Gastrocnemius medialis (tissue), 4 donors: Measurements from ENCODE around the gene STAP1. TPM values are rescaled to one million over a fixed set of nuclear protein-coding genes. Genes with fewer than 3 reads are reported as not detected.

ENCODE experiments used
- ATAC-seq, 2 donors: fragments of 150-250 bp; one replicate each; pipeline ENCODE4 v1.9.1; 2016
- DNase-seq, 2 donors: peaks; one replicate each; pipeline ENCODE4 v3.0.0-alpha.2; 2019
- H3K27ac ChIP-seq, 4 donors: fragments of 200-600 bp; sonication (generic); 1 replicate in 1 of 4; 2 replicates in 3 of 4; pipeline ENCODE4 v1.5.1; 2016 to 2018; ENCODE audit warnings: mild to moderate bottlenecking in 2 of 4, moderate library complexity in 1 of 4
- H3K27me3 ChIP-seq, 3 donors: fragments of 200-600 bp; sonication (generic) in 2 of 3; 1 replicate in 1 of 3; 2 replicates in 2 of 3; pipeline versions ENCODE4 v1.5.1 to v1.6.0; 2016 to 2019; ENCODE audit warnings: mild to moderate bottlenecking in 1 of 3, moderate library complexity in 1 of 3
- H3K36me3 ChIP-seq, 2 donors: fragments of 200-600 bp; sonication (generic) in 1 of 2; one replicate each; pipeline ENCODE4 v1.5.1; 2017 to 2018
- H3K4me1 ChIP-seq, 2 donors: fragments of 200-600 bp; sonication (generic) in 1 of 2; one replicate each; pipeline ENCODE4 v1.5.1; 2016 to 2017; ENCODE audit warnings: mild to moderate bottlenecking in 2 of 2
- H3K4me3 ChIP-seq, 4 donors: fragments of 200-600 bp; sonication (generic) in 3 of 4; 1 replicate in 1 of 4; 2 replicates in 3 of 4; pipeline ENCODE4 v1.5.1; 2016 to 2019; ENCODE audit warnings: mild to moderate bottlenecking in 2 of 4
- H3K9me3 ChIP-seq, 3 donors: fragments of 200-600 bp; sonication (generic) in 2 of 3; 1 replicate in 1 of 3; 2 replicates in 2 of 3; pipeline ENCODE4 v1.5.1; 2016 to 2019
- POLR2A ChIP-seq, 2 donors: fragments of 450-650 bp; IDR thresholded peaks; one replicate each; pipeline ENCODE4 v1.6.1; 2017; ENCODE audit warnings: antibody characterized with exemption in 2 of 2, mild to moderate bottlenecking in 2 of 2, moderate library complexity in 2 of 2
- in situ Hi-C, 4 donors: fragments of 200-750 bp; cut with MboI; loops; one replicate each; pipeline versions ENCODE4 v1.15.0 to v1.8.0; 2017; ENCODE audit warnings: low sequenced_read_pairs in 4 of 4
- intact Hi-C: fragments of 100-400 bp; cut with DNase I; formaldehyde crosslinking; loops from one replicate; pipeline ENCODE4 v1.15.1; 2023; ENCODE audit warnings: low total_unique reads
- total RNA-seq, 4 donors: library from RNA; depleted of rRNA; stranded (reverse); fragments of >200 nt; gene quantifications; one replicate each; pipeline versions ENCODE4 v1.1.0 to v1.2.3, GENCODE V29; 2016
- TF ChIP-seq, protein P1 (sequence below), 5 experiments: fragments of 450-650 bp in 3 of 5; fragments of 200-600 bp in 2 of 5; sonication (generic) in 2 of 5; IDR thresholded peaks in 4 of 5; conservative IDR thresholded peaks in 1 of 5; 1 replicate in 4 of 5; 2 replicates in 1 of 5; pipeline ENCODE4 v1.5.1; 2016 to 2019; ENCODE audit warnings: antibody characterized with exemption in 5 of 5, mild to moderate bottlenecking in 3 of 5, moderate library complexity in 3 of 5

STAP1 gene
- total RNA-seq, 4 donors from 2014 or later = not detected

DNA sequence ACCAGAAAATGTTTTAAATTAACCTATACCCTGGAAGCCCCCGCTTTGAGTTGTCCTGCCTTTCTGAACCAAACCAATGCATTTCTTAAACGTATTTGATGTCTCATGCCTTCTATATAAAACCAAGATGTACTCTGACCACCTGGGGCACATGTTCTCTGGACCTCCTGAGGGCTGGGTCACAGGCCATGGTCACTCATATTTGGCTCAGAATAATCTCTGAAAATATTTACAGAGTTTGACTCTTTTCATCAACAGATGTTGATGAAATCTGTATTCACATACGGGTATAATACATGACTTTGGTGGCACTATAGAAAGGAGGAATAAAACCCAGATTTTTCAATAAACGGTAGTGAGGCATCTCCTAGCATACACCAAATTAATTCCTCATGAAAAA lies 55.7 kb downstream of the STAP1 start:
- intact Hi-C loops = no loop called here
- peaks cover 0 to 20% of the 10 kb centered on the region in 2 donors for H3K36me3 ChIP-seq
- TF ChIP-seq POLR2A (IDR thresholded peaks at IDR 0.05) = no peak
- TF ChIP-seq, protein P1, sequence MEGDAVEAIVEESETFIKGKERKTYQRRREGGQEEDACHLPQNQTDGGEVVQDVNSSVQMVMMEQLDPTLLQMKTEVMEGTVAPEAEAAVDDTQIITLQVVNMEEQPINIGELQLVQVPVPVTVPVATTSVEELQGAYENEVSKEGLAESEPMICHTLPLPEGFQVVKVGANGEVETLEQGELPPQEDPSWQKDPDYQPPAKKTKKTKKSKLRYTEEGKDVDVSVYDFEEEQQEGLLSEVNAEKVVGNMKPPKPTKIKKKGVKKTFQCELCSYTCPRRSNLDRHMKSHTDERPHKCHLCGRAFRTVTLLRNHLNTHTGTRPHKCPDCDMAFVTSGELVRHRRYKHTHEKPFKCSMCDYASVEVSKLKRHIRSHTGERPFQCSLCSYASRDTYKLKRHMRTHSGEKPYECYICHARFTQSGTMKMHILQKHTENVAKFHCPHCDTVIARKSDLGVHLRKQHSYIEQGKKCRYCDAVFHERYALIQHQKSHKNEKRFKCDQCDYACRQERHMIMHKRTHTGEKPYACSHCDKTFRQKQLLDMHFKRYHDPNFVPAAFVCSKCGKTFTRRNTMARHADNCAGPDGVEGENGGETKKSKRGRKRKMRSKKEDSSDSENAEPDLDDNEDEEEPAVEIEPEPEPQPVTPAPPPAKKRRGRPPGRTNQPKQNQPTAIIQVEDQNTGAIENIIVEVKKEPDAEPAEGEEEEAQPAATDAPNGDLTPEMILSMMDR (IDR thresholded peaks at IDR 0.05 in 4 of 5, conservative IDR thresholded peaks at IDR 0.05 in 1 of 5) = no peak

DNA sequence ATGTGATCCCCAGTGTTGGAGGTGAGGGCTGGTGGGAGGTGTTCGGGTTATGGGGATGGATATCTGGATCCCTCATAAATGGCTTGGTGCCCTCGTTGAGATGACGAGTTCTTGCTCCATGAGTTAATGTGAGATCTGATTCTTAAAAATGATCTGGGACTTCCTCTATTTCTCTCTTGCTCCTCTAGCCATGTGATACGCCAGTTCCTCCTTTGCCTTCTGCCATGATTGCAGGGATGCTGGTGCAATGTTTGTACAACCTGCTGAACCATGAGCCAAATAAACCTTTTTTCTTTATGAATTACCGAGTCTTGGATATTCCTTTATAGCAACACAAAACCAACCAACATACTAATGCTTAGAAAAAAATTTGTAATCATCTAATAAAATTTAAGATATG lies 56.6 kb downstream of the STAP1 start:
- Histone ChIP-seq H3K36me3 (peaks cover 0 to 29% of the 10 kb centered on the region in 2 donors), H3K4me3 (no peak overlapping the region), H3K4me1 (no peaks in the 10 kb centered on the region), H3K27me3 (no peaks in the 10 kb centered on the region), H3K27ac (no peak overlapping the region), H3K9me3 (no peaks in the 10 kb centered on the region)
- ATAC-seq (no peak), DNase-seq (no peak)
- no peak for TF ChIP-seq POLR2A (IDR thresholded peaks at IDR 0.05)
- TF ChIP-seq, protein P1 (IDR thresholded peaks at IDR 0.05 in 4 of 5, conservative IDR thresholded peaks at IDR 0.05 in 1 of 5) = no peak
- in situ Hi-C loops = no loop called here
- intact Hi-C loops = no loop called here

More for the DNA sequence above, 55.7 kb downstream of the STAP1 start:
- Histone ChIP-seq H3K4me3 (no peak overlapping the region), H3K9me3 (no peaks in the 10 kb centered on the region), H3K27ac (no peak overlapping the region), H3K4me1 (no peaks in the 10 kb centered on the region), H3K27me3 (no peaks in the 10 kb centered on the region)
- in situ Hi-C loops = no loop called here
- DNase-seq (no peak), ATAC-seq (no peak)

GRCh38 chr4:67616478-67616877 lies 58.0 kb downstream of the STAP1 start:
- no peak overlapping the region for H3K27ac ChIP-seq
- no peak overlapping the region for H3K4me3 ChIP-seq
- TF ChIP-seq, protein P1 (IDR thresholded peaks at IDR 0.05 in 4 of 5, conservative IDR thresholded peaks at IDR 0.05 in 1 of 5) = no peak
- ATAC-seq = no peak
- H3K27me3 ChIP-seq = no peaks in the 10 kb centered on the region
- no peaks in the 10 kb centered on the region for H3K4me1 ChIP-seq
- in situ Hi-C loops = no loop called here
- peaks cover 0 to 40% of the 10 kb centered on the region in 2 donors for H3K36me3 ChIP-seq
- H3K9me3 ChIP-seq = no peaks in the 10 kb centered on the region
- intact Hi-C loops = no loop called here
- DNase-seq = no peak

- H3K27ac ChIP-seq = no peak overlapping the region
- peaks cover 0 to 48% of the 10 kb centered on the region in 2 donors for H3K36me3 ChIP-seq
- H3K4me3 ChIP-seq = no peak overlapping the region
- ATAC-seq (no peak), DNase-seq (no peak)
- H3K27me3 ChIP-seq = no peaks in the 10 kb centered on the region
- in situ Hi-C loops = no loop called here
- TF ChIP-seq, protein P1 (IDR thresholded peaks at IDR 0.05 in 4 of 5, conservative IDR thresholded peaks at IDR 0.05 in 1 of 5) = no peak
- TF ChIP-seq POLR2A (IDR thresholded peaks at IDR 0.05) = no peak
- H3K4me1 ChIP-seq = no peaks in the 10 kb centered on the region
- intact Hi-C loops = loop anchor here (10.0 kb wide), 1 partner anchor 80 kb away; the partner anchor contains the start of gene CENPC
- no peaks in the 10 kb centered on the region for H3K9me3 ChIP-seq
These were observed 66.4 kb downstream of the STAP1 start for GRCh38 chr4:67624939-67625338.

DNA sequence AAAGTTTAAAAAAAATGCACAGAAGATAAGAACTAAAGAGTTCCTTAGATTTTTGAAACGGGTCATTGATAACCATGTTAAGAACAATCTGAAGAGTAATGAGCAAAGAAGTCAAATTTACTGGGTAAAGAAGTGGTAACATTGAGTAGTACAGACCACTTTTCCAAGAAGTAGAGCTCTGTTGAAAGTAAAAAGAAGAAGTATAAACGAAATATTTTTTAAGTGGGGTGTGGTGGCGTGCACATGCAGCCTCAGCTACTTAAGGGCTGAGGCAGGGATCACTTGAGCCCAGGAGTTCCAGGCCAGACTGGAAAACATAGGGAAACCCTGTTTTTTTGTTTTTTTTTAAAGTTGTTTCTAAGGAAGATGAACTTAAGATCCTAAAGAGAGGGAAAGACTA lies 74.0 kb downstream of the STAP1 start:
- Histone ChIP-seq H3K36me3 (peaks cover 0 to 53% of the 10 kb centered on the region in 2 donors), H3K4me3 (no peak overlapping the region), H3K27me3 (no peaks in the 10 kb centered on the region), H3K27ac (no peak overlapping the region), H3K9me3 (no peaks in the 10 kb centered on the region), H3K4me1 (no peaks in the 10 kb centered on the region)
- ATAC-seq = no peak
- no peak for DNase-seq
- intact Hi-C loops (no loop called here), in situ Hi-C loops (no loop called here)
- TF ChIP-seq, protein P1 (IDR thresholded peaks at IDR 0.05 in 4 of 5, conservative IDR thresholded peaks at IDR 0.05 in 1 of 5) = no peak
- TF ChIP-seq POLR2A (IDR thresholded peaks at IDR 0.05) = no peak
